GM19397 (cell line): Measurements from ENCODE around the gene IL1A.

ENCODE experiments used
- ATAC-seq: cut with Tn5 transposase; IDR thresholded peaks from one replicate; pipeline ENCODE4 v1.9.1; 2021; ENCODE audit warnings: mild to moderate bottlenecking, moderate library complexity; ENCODE audit not compliant: unreplicated experiment

IL1A gene

GRCh38 chr2:112793449-112793978, 9.2 kb upstream of the IL1A start:
- ATAC-seq = no peak

- ATAC-seq = no peak
Observed at GRCh38 chr2:112792419-112792818, 8.1 kb upstream of the IL1A start.

DNA sequence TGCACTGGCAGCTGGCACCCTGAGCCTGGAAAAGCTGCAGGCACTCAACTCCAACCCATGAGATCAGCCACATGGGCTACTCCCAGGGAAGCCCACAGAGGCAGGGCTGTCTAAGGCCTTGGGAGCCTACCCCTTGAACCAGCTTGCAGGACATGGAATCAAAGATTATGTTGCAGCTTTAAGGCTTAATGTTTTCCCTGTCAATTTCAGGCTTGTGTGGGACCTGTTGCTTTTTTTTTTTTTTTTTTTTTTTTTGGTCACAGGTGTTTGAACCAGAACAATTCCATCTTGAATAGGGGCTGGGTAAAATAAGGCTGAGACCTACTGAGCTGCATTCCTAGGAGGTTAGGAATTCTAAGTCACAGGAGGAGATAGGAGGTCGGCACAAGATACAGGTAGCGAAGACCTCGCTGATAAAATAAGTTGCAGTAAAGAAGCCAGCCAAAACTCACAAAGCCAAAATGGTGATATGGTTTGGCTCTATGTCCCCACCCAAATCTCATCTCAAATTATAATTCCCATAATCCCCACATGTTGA, 7.5 kb upstream of the IL1A start:
- ATAC-seq = no peak

GRCh38 chr2:112791019-112791418, 6.7 kb upstream of the IL1A start:
- no peak for ATAC-seq

- no peak for ATAC-seq
Observed at GRCh38 chr2:112790305-112790704, 6.0 kb upstream of the IL1A start.

DNA sequence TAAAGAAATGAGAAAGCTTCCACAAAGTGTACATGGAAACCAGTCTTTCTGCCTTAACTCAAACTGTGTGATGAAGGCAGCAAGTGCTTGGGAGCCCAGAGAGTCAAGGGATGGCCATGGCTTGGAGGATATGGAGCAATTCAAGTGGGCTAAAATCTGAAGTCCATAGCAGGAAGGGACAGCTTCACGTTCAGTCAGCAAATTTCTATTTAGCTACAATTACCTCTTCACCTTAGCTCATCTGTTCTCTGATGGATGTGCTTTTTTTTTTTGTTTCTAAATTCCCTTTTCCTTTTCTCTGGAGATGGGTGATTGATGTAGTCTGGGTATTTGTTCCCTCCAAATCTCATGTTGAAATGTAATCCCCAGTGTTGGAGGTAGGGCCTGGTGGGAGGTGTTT, 4.9 kb upstream of the IL1A start:
- no peak for ATAC-seq

GRCh38 chr2:112788653-112789052, 4.4 kb upstream of the IL1A start:
- no peak for ATAC-seq

- no peak for ATAC-seq
Observed at GRCh38 chr2:112787729-112788393, 3.6 kb upstream of the IL1A start.

DNA sequence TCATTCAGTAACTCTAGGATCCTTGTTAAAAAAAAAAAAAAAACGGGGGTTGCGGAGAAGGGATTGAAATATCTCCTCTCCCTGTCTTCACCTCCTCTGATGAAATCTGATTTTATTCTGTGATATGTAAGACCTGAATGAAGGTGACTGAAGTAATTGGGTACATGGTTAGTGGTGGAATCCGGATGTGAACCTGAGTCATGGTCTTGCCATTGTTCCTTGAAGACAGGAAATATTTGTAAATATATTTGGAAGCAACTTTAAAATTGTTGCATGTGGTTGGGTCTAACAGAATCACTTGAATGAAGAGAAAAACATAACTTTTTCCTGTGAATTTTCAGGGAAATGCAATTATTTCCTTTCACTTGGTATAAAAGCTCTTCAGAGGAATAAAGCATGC, 3.0 kb upstream of the IL1A start:
- no peak for ATAC-seq

DNA sequence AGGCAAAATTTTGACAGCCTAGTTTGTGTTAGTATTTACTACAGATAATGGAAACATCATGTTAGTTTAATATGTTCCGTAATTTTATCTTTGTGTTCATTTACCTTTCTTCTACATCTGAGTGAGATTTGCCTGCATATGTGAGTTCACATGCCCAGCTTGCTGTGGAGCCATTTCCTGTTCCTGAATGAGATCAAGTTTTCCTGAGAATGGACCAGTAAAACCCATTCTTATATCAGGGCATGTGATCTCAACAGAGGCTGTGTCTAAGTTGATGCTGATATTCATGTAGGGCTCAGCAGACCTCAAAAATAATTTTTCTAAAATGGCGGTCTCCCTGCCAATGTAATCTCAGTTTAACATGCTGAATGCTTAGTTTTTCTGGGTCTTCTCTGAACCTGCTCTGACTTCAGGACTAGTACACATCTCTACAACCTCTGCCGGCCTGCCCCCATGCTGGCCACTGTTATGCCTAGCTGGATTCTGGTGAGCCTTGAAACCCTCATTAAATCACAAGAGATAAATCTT, 1.0 kb downstream of the IL1A start:
- no peak for ATAC-seq

DNA sequence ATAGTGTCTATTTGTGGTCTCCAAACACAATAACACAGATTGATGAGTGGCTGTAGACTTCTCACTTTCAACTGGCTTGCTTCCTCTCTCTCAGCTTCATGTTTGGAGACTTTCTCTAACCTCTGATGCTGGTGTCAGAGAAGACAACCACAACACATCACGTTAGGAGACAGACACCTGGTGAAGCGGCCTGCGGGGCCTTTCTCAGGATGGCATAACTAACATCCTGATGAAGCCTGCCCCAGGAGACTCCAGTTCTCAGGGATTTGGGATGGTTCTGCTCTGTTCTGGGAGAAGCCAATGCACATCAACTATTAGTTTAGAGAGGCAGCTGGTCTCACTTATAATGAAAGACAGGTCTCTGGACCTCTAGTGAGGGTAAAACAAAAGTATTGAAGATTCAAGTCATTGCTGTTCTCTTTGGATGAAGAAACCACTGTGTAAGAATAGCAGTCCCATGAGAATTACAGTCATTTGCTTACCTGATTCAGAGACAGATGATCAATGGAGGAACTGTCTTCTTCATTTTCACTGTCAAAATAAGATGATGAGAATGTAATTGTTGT, 2.0 kb downstream of the IL1A start:
- ATAC-seq = peak; percentile 79

GRCh38 chr2:112779598-112779997, 4.7 kb downstream of the IL1A start:
- ATAC-seq = no peak

- ATAC-seq = no peak
Observed at GRCh38 chr2:112777036-112777435, 7.3 kb downstream of the IL1A start.

DNA sequence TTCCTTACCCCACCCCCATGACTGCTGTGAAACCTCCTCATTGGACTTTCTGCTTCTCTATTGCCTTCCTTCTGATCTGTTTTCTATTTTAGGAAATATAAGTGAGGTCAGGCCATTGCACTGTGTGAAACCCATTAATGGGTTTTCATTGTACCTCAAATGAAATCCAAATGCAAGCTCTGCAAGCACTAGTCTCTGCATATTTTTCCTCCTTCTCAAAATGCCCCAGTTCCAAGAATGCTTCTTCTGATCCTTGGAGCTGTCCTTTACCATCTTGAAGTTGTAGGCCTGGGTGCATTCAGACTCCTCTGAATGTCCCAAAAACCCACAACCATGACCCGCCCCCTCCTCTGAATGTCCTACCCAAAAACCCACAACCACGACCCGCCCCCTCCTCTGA, 8.2 kb downstream of the IL1A start:
- ATAC-seq = no peak

DNA sequence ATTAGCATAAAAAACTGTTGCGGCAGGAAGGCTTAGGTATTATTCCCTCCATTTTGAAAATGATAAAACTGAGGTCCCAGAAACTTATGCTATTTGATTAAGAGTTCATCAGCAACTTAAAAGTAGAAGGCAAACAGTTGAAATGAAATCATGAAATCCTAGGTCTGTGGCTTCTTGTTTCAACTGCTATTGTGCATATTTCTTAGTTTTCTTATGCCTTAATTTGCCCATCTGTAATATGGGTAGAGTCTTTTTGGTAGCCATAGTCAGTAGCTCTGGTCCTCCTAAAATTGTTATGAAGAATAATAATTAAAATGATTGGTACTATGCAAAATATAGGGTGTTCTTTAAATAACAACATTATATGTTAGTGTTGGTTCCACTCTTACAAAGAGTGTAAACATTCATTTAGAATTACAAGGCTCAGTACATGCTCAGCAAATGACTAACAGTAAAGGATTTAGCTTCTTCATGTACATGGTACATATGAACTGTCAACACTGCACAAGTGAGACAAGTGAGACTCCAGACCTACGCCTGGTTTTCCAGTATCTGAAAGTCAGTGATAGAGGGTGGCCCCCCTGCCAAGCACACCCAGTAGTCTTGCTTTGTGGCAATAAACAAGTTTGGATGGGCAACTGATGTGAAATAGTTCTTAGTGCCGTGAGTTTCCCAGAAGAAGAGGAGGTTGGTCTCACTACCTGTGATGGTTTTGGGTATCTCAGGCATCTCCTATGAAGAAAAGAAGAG, 9.6 kb downstream of the IL1A start:
- no peak for ATAC-seq

DNA sequence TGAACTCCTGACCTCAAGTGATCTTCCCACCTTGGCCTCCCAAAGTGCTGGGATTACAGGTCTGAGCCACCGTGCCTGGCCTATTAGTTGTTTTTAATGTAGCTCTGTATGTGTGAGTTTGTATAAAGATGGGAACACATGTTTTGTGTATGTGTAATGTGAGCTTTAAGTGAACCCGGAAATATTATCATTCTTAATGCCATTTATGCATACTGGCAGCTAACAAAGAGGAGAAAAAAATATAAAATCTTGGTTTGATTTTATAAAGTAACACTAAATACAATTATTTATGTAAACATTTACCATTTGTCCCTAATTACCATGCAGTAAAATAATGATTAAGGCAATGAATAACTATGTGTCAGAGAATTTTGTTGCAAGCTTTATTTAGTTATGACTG, 10.7 kb downstream of the IL1A start:
- no peak for ATAC-seq

GRCh38 chr2:112772911-112773475, 11.3 kb downstream of the IL1A start:
- no peak for ATAC-seq

DNA sequence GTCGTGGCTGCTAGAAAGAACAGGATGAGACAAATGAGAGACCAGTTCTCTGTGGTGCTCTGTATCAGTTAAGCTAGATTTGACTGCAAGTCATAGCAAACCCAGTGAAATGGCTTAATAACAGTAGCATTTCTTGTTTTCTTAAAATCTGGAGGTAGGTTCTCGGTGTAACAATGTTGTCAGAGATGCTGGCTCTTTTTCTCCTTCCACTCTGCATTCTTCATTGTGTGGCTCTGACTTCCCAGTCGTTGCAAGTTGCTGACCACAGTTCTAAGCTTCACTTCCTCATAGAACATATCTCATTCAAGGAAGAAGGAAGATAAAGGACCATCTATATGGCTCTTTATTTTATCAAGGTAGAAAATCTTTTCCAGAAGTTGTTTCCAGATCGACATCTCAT, 12.0 kb downstream of the IL1A start:
- ATAC-seq = no peak

DNA sequence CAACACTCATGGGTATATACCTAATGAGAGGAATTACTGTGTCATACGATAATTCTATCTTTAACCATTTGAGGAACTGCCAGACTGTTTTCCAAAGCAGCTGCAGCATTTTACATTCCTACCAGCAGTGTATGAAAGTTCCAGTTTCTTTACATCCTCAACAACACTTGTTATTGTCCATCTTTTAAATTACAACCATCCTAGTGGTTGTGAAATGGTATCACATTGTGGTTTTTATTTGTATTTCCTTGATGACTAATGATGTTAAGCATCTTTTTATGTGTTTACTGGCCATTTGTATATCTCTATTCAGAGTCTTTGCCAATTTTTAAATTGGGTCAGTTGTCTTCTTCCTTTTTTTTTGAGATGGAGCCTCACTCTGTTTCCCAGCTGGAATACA, 15.9 kb downstream of the IL1A start:
- no peak for ATAC-seq

DNA sequence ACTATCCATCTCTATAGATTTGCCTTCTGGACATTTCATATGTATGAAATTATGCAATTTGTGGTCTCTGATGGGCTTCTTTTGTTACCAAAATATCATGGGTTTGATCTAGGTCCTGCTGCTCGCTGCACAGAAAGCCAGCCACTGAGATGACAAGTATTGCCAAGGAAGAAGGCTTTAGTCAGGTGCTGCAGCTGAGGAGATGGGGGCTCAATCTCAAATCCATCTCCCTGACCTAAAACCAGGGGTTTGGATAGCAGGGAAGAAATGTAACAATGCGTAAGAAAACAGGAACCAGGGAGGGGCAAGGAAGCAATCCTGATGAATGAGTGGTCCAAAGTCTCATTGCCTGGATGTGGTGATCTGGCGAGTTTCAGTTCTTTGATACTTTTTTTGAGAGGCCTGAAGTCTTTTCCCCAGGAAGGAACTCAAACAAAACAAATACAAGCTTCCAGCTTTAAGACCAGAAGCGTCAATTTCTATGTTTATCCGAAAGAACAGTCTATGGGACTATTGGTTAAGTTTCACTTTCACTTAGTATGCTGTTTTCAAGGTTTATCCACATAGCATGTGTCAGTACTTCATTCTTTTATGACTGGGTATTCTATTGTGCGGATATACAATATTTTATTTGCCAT, 16.5 kb downstream of the IL1A start:
- no peak for ATAC-seq

- ATAC-seq = no peak
Observed at GRCh38 chr2:112765251-112765650, 19.0 kb downstream of the IL1A start.
